Kidney (tissue), 14 donors: ENCODE data around the gene TMEM263. TPM values are rescaled to one million over a fixed set of nuclear protein-coding genes. Genes with fewer than 3 reads are reported as not detected.
A peak's percentile ranks its signal among the peaks of the same experiment; 100 is the strongest.

Source experiments
- DNase-seq, 5 donors: peaks; one replicate each; pipeline ENCODE4 v3.0.0-alpha.2; 2013 to 2020
- FAIRE-seq: peaks from 2 replicates; lab custom pipeline; 2012; peaks lifted over from hg19 to GRCh38; lab: Jason Lieb, UNC
- H3K27ac ChIP-seq, 2 donors: one replicate each; pipeline ENCODE4 v1.7.0; 2013; ENCODE audit warnings: low read depth in 2 of 2, low read length in 2 of 2, inconsistent platforms in 1 of 2
- H3K27me3 ChIP-seq: one replicate; pipeline ENCODE4 v1.7.1; 2013; ENCODE audit warnings: low read length, inconsistent platforms; ENCODE audit not compliant: control insufficient read depth, insufficient read depth
- H3K36me3 ChIP-seq, 3 donors: one replicate each; pipeline versions ENCODE4 v1.7.0 to v1.7.1; 2013; ENCODE audit warnings: low read length in 3 of 3, control low read depth in 1 of 3, inconsistent platforms in 1 of 3; ENCODE audit not compliant: insufficient read depth in 3 of 3, control insufficient read depth in 2 of 3
- H3K4me1 ChIP-seq, 3 donors: one replicate each; pipeline versions ENCODE4 v1.7.0 to v1.7.1; 2013; ENCODE audit warnings: low read length in 3 of 3, inconsistent platforms in 1 of 3, low read depth in 1 of 3; ENCODE audit not compliant: control insufficient read depth in 2 of 3, insufficient read depth in 2 of 3
- H3K4me3 ChIP-seq, 3 donors: one replicate each; pipeline versions ENCODE4 v1.7.0 to v1.8.1; 2013; ENCODE audit warnings: low read length in 3 of 3, control low read depth in 1 of 3, inconsistent platforms in 1 of 3
- H3K9ac ChIP-seq, 3 donors: one replicate each; pipeline versions ENCODE4 v1.7.0 to v1.7.1; 2013; ENCODE audit warnings: low read length in 3 of 3, control low read depth in 1 of 3, inconsistent platforms in 1 of 3
- H3K9me3 ChIP-seq, 3 donors: one replicate each; pipeline versions ENCODE4 v1.7.0 to v1.7.1; 2013; ENCODE audit warnings: low read length in 3 of 3, control low read depth in 1 of 3, inconsistent platforms in 1 of 3; ENCODE audit not compliant: control insufficient read depth in 2 of 3, insufficient read depth in 1 of 3
- CTCF ChIP-seq: IDR thresholded peaks from 3 replicates; pipeline ENCODE4 v1.5.1; 2012; ENCODE audit warnings: mild to moderate bottlenecking, moderate library complexity, borderline replicate concordance; ENCODE audit not compliant: insufficient read depth; ENCODE audit errors: extremely low read depth
- intact Hi-C: fragments of 100-400 bp; cut with DNase I; formaldehyde crosslinking; loops from one replicate; pipeline ENCODE4 v1.11.1; 2022
- polyA plus RNA-seq: library from polyadenylated mRNA; stranded (reverse); fragments of 350-450 nt; fragmentation: Illumina TruSeq; extraction: RNeasy Lipid Tissue Mini Kit (QIAGEN cat#74804); gene quantifications from one replicate; pipeline ENCODE4 v1.2.3, GENCODE V29; 2014; ENCODE audit warnings: low read depth, low replicate concordance; ENCODE audit not compliant: insufficient read depth
- total RNA-seq: library from RNA; stranded (reverse); fragmentation: NEBNext Ultra II Directional; extraction: Animal tissue kit (Norgen Biotek cat#: 25700); gene quantifications from one replicate; pipeline ENCODE4 v1.2.1, GENCODE V29; 2021
- donor health status: control.
- donor health status: control.
- donor health status: control.
- donor health status: control.
- donor health status: control.
- donor health status: DM: yes; HTN: yes; CAD: no.
- donor health status: Normal renal cell carcinoma (clear cell type).

The TMEM263 gene
- total and polyA plus RNA-seq, 2 donors from 2014 or later, result 28.7 to 43.1 TPM

- DNase-seq, result no peak
- no peak overlapping the region for H3K9ac ChIP-seq
- no peaks in the 10 kb centered on the region for H3K9me3 ChIP-seq
- intact Hi-C loops, result no loop called here
- H3K27ac ChIP-seq, result no peak overlapping the region
- no peaks in the 10 kb centered on the region for H3K36me3 ChIP-seq
- H3K27me3 ChIP-seq, result no peaks in the 10 kb centered on the region
- H3K4me1 ChIP-seq, result no peaks in the 10 kb centered on the region
- TF ChIP-seq CTCF, result no peak
- no peak overlapping the region for H3K4me3 ChIP-seq
- FAIRE-seq, result no peak
These were observed 55.8 kb downstream of the TMEM263 start for GRCh38 chr12:107011519-107011918.

GRCh38 chr12:107012736-107013425, 57.2 kb downstream of the TMEM263 start:
- no peak for TF ChIP-seq CTCF

GRCh38 chr12:107014055-107014454, 58.3 kb downstream of the TMEM263 start:
- Histone ChIP-seq H3K27me3 (no peaks in the 10 kb centered on the region), H3K9ac (no peak overlapping the region), H3K36me3 (peaks cover 0 to 2% (median 0%) of the 10 kb centered on the region in 3 donors), H3K4me1 (no peaks in the 10 kb centered on the region), H3K27ac (no peak overlapping the region), H3K4me3 (no peak overlapping the region), H3K9me3 (no peaks in the 10 kb centered on the region)
- intact Hi-C loops, result no loop called here
- peak in 2 of 5 donors; percentile 17 to 33 for DNase-seq
- FAIRE-seq, result no peak
- TF ChIP-seq CTCF, result peak; percentile 32

More at GRCh38 chr12:107012736-107013425, 57.2 kb downstream of the TMEM263 start:
- H3K36me3 ChIP-seq, result peaks cover 0 to 2% (median 0%) of the 10 kb centered on the region in 3 donors
- H3K27me3 ChIP-seq, result no peaks in the 10 kb centered on the region
- DNase-seq (no peak), FAIRE-seq (no peak)
- H3K4me3 ChIP-seq, result no peak overlapping the region
- no peaks in the 10 kb centered on the region for H3K9me3 ChIP-seq
- intact Hi-C loops, result no loop called here
- H3K4me1 ChIP-seq, result no peaks in the 10 kb centered on the region
- H3K27ac ChIP-seq, result no peak overlapping the region
- no peak overlapping the region for H3K9ac ChIP-seq

GRCh38 chr12:107017042-107017441, 61.3 kb downstream of the TMEM263 start:
- no peak overlapping the region for H3K27ac ChIP-seq
- TF ChIP-seq CTCF, result no peak
- no peaks in the 10 kb centered on the region for H3K27me3 ChIP-seq
- FAIRE-seq (no peak), DNase-seq (no peak)
- no peaks in the 10 kb centered on the region for H3K4me1 ChIP-seq
- no peak overlapping the region for H3K9ac ChIP-seq
- no peak overlapping the region for H3K4me3 ChIP-seq
- no peaks in the 10 kb centered on the region for H3K9me3 ChIP-seq
- H3K36me3 ChIP-seq, result peaks cover 0 to 2% (median 0%) of the 10 kb centered on the region in 3 donors
- intact Hi-C loops, result no loop called here
